D341Med (cell line): Measurements from ENCODE around the gene LYZL4.
A peak's percentile ranks its signal among the peaks of the same experiment; 100 is the strongest.

Experiments
- DNase-seq: peaks from one replicate; pipeline ENCODE4 v3.0.0; 2012; ENCODE audit warnings: low spot score

The LYZL4 gene, protein sequence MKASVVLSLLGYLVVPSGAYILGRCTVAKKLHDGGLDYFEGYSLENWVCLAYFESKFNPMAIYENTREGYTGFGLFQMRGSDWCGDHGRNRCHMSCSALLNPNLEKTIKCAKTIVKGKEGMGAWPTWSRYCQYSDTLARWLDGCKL

DNA sequence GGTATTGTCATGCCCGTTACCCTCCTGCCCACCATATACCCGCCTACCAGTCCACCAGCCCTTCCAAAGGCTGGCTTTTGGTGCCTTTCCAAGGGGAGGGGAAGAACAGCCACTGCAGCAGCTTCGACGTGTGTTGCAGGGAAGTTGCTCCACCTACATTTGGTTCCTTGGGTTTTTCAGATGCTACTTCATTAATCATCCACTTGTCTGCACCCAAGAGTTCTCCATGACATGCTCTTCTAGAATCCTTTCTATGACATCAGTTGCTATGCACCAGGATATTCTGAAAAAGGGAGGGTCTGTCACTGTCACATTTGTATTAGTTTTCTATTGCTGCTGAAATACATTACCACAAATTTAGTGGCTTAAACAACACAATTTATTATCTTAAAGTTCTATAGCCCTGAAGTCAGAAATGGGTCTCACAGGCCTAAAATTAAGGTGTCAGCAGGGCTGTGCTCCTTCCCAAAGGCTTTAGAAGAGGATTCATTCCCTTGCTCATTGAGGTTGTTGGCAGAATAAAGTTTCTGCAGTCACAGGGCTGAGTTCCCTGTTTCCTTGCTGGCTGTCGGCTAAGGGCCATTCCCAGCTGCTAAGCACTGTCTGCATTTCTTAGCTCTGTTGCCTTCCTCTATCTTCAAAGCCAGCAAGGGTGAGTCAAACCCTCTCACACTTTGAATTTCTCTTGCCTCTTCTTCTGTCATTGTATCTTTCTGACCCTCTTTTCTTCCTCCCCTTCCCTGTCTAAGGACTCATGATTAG is at the start of gene LYZL4:
Gene LYZL4, minus strand, starts transcription at position 241 of the 762 bp plus-strand sequence. CDS start 3,359 bp downstream, outside the sequence.
- no peak for DNase-seq

DNA sequence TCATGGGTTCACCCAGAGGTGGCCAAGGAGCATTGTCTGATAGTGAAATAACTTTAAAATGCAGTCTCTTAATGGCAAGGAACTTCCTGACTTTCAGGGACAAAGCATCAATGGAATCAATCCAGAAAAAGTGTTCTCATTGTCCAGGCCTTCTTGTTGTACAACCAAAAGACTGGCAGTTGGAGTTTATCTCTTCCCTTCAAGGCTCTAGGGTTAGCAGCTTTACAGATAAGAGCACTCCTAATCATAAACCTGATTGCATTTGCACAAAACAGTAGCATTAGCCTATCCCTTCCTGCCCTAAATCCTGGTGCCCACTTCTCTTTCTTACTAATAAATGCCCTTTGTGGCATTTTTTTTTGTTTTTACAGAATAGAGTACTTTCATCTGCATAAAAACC is 48.7 kb upstream of the LYZL4 start:
- DNase-seq: no peak

DNA sequence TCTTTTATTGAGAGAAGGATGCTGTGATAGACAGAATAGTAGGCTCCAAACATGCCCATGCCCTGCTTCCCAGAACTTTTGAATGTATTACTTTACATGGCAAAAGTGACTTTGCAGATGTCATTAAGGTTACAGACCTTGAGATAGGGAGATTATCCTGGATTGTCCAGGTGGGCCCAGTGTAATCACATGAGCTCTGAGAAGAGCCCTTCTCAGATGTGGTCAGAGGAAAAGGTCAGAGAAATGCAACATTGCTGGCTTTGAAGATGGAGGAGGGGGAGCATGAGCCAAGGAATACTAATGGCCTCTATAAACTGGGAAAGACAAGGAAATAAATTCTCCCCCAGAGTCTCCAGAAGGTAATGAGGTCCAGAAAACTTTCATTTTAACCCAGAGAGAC is 45.8 kb upstream of the LYZL4 start:
- no peak for DNase-seq

DNA sequence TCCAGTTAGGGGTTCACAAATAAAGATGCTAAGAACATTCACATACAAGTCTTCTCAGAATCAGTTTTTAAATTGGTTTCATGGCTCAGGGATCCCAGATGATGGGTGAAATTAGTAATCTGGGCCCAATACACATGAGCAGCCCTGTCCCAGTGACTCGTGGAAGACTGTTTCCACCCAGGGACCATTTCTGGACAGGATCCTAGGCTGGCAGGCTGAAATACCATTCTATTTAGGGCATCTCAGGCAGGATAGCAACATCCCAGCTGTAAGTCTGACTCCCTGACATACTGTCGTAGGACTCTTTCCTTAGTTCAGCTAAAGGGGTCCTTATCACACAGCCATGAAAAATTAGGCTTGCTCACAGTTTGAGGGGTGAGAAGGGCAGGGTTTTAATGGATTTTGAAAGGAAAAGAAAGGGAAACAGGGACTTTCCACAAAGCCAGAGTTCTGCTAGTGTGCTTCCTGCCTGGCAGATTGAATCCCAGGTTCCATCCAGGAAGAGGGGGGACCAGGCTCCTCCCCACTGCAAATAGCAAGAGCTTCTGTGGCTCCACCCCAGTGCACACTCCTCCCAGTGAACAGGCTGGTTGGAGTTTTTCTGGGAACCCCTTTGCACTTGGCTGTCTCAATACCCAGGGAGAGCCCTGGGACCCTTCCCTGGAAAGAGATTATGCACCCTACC is 41.3 kb upstream of the LYZL4 start:
- no peak for DNase-seq

DNA sequence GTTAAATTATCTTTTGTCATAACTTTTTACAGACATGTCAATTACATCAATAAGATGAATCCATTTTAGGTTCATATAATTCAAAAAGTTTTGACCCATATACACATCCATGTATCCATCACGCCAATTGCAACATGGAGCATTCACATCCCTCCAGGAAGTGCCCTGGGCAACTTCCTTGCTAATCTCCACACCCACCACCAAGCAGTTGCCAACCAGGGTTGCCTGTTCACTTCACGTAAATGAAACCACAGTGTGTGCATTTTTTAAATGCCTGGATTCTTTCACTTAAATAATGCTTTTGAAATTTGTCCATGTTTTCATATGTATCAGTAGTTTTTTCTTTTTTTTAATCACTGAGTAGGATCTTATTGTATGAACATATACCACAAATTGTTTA is 40.7 kb upstream of the LYZL4 start:
- no peak for DNase-seq

DNA sequence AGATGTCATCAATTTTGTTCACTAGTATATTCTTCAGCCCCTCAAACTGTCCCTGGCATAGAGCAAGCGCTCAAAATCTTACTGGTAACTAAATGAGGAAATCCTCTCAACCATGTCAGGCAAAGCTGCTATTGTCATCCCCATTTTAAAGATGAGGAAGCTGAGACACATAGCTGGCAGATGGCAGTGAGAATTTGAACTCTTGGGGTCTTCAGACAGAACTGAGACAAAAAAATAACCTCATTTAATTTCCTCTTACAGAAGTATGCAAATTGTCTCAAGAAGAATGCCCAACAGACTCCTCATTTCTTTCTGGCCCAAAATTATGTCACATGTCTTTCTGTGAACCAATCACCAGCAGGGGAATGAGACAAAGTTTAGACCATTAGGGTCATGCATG is 40.2 kb upstream of the LYZL4 start:
- DNase-seq: no peak

DNA sequence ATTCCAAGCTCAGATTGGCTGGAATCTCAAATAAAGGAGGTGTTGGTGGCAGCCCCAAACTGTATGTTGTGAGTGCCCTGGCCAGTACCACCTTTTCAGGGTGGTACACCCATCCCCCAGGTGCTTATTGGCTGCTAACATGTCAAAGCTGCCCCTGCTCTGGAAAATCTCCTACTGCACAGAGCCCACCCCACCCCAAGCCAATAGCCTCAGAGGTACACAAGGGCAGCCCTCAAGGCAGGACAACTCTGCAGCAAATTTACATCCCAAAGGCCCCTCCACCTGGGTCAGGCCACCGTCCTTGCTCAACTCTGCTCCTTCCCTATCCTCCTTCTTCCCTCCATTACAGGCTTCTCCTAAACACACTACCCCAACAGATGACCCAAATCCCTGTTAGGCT is 37.1 kb upstream of the LYZL4 start:
- no peak for DNase-seq

DNA sequence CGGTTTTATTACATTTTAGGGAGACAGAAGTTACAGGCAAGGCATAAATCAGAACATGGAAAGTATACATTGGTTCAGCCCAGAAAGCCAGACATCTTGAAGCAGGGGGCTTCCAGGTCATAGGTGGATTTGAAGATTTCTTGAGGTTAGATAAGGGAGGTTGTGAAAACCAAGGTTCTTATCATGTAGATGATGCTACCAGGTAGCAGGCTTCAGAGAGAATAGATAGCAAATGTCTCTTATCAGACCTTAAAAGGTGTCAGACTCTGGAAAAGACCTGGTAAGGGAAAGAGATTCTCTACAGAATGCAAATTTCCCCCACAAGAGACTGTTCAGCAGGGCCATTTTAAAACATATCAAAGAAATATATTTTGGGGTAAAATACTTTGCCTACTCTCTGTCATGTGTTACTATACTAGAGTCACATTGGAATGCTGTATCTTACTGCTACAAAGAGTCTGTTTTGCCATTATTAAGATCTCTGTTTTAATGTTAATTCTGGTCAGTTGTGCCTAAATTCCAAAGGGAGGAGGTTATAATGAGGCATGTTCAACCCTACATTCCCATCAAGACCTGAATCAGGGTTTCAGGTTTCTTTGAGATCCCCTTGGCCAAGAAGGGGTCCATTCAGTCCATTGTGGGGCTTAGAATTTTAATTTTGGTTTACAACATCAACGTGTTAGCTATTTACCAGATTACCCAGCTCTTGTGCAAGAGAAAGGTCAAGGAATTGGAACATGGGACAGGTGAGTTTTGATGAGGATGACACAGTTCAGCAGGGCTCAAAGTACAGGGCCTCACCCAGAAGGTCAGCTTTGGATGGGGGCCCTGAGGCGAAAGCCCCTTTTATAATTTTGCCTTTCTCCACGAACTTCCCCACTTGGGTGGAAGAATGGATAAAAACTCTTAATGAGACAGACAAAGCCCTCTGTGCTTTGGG is 36.0 kb upstream of the LYZL4 start:
- DNase-seq: no peak

DNA sequence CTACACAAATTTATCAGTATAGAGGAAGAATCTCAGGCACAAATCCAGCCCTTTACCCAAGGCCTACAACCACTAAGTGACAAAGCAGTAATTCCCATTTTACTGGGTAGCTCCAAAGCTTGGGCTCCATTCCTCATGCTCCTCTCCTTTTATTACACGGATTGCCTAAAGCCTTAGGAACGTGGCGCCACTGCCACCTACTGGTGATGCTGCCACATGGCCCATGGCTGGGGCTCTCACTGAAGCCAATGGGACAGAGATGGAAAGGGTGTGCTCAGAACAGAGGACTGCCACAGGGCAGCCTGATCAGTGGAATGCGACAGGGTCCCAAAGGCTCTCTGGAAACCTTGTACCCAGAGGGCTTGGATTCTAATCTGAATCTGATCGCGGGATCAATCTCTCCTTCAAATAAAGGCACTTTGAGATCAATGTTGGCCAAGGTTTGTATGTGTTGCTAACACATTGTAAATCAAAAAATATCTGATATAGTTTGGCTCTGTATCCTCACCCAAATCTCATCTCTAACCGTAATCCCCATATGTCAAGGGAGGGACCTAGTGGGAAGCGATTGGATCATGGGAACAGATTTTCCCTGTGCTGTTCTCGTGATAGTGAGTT is 33.5 kb upstream of the LYZL4 start:
- DNase-seq: peak; percentile 88

DNA sequence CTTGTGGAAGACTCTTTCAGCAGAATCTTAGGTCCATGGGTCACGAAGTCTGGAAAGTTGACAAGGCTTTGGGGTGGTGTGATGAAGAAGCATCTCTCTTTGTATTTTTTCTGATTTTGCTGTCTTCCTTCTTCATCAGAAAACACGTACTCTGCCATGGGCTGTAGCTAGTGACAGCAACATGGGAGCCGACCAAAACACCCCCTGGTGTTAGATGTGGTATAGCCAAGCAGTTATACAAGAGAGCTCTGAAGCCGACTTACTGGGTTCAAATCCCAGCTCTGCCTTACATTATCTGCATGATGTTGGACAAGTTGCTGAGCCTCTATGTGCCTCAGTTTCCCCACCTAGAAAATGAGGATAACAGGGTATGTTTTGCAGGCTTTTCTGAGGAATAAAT is 32.9 kb upstream of the LYZL4 start:
- DNase-seq: no peak

DNA sequence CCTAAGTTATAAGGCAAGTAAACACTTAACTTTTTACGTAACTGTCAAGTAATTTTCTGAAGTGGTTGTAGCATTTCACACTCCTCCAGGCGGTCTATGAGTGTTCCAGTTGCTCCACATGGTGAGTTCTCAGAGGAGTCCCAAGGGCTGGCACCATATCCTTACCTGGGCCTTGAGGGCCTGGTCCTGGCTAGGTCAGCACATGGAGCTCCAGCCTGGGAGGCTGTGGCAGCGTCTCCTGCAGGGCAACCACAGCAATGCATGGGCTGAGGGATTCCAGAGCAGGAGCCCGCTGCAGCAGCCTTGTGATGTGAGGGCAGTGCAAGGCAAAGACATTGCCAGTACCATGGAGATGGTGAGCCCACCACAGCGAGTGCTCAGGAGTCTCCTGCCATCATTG is 32.2 kb upstream of the LYZL4 start:
- no peak for DNase-seq

DNA sequence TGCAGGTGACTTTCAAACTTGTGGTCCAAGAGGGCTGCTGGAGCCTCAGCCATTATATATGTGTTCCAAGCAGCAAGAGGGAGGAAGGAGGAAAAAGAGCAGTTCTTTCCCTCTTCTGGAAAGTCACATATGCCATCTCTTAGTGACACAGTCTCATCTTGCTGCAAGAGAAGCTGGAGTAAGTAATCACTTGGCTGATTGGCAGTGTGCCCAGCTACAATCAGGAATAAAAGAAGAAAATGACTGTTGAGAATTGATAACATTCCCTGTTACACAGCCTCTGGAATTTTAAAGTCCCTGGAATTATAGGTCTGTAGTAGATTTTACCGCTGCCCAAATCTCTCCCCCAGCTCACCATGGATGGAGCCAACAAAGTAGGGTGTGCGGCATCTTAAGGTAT is 31.4 kb upstream of the LYZL4 start:
- no peak for DNase-seq

DNA sequence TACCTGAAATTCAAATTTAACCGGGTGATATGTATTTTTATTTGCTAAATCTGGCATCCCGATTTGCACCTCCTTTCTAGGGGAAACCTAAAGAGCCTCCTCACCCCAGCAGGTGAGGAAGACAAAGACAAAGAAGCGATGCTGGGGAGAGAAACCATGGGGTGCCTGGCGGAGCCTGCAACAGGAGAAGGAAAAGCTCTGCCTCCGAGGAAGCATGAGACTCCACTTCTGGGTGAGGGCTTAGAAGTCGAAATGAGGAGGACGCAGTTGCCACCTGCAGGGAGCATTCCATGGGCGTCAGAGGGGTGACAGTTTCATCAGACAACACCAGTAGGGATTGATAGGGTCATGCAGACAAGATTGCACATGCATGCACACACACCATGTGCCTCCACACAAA is 30.5 kb upstream of the LYZL4 start:
- DNase-seq: no peak

DNA sequence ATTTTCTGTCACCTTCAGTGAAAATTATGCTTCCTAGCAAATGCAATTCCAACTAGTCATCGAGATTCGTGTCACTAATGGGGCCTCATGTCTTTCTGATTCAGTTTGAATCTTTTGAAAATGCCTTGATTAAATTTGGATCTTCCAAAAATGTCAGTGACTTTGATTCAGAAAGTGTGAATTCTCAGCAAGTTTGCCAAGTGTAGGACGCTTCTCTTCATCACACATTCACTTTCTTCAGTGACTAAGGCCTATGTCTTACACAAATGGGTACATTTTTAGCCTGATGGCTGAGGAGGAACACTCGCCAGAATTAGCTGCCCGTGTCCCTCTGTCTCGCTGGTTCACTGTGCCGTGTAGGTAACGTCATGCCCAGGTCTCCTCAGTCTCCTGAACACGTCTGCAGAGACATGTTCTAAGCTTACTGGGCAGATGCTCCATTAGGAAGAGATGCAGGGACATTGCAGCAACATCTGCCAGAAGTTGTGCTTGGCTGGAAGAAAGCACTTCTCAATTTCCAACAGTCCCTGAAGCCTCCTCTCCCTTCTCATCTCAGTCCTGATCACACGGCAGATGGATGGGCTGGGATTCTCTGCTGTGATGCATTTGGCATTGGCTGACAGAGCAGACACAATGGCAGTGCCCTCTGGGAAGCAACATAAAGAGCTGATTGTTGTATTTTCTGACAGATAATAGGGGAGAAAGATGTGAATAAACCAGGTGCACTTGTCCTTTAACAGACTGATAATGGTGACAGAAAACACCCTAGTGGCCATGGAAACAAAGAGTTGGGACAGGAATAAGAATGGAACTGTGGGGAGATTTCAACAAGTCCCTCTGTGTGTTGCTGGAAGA is 29.1 kb upstream of the LYZL4 start:
- DNase-seq: no peak

DNA sequence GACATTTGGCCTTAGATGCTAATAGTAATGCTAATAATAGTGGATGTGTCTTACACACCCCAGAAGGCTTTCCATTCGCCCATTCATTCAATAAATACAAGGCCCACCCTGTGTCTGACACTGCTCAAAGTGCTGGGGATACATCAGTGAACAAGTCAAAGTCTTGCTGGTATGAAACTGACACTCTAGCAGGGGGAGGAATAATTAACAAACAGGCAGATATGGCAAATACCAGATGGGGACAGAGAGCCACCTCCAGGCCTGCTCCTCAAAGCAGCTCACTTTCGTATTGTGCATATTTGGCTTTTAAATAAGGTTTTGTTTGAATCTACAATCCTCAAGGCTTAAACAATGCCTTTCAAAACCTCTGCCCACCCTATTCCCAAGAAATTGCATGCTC is 28.3 kb upstream of the LYZL4 start:
- no peak for DNase-seq

DNA sequence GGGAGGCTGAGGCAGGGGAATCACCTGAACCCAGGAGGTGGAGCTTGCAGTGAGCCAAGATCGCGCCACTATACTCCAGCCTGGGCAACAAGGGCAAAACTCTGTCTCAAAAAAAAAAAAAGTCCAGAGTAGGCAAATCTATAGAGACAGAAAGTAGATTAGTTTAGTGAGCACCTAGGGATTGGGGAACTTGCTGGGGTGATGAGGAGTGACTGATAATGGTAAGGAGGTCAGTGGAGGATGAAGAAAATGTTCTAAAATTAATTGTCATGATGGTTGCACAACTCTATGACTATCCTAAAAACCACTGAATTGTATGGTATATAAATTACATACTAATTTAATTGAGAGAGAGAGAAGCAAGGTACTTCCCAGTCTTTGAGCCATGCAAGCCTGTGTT is 27.8 kb upstream of the LYZL4 start:
- DNase-seq: no peak

DNA sequence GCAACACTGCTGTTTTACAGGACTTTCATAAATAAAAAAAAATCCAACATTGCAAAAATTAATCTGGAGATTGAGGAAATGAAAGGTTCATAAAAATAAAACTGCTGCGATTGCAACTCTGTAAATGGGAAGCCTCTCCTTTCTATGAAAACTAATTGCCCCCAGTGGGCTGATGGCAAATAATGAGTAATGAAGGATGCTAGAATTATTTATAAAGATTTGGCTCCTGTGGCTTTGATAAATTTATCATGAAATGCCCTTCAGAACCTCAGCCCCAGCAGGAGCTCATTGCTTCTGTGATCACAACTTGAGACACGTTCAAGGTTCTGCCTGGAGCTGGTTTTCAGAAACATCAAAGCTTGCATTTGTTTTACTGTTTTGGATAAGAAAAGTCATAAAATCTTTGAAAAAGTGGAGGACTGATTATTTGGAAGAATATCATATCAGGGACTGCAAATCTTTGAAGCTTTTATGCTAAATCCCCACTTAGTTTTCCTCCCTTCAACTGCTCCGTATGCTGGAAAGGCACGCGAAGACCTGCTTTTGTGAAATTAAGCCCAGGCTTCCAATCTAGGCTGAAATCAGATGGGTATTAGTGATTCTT is 24.5 kb upstream of the LYZL4 start:
- no peak for DNase-seq

DNA sequence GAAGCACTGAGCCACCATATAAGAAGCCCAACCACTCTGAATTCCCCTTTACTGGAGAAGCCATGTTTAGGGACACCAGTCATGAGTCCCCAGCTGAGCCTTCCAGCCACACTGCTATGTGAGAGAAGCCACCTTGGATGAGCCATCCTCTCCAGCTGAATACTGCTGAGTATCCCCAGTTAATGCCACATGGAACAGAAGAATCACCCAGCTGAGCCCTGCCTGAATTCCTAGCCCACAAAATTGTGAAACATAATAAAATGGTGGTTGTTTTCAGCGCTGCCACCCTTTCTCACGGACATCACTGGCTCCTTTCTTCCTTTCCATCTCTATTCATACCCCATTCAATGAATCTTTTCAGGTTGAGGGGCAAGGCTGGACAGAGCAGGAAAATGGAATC is 22.1 kb upstream of the LYZL4 start:
- no peak for DNase-seq

DNA sequence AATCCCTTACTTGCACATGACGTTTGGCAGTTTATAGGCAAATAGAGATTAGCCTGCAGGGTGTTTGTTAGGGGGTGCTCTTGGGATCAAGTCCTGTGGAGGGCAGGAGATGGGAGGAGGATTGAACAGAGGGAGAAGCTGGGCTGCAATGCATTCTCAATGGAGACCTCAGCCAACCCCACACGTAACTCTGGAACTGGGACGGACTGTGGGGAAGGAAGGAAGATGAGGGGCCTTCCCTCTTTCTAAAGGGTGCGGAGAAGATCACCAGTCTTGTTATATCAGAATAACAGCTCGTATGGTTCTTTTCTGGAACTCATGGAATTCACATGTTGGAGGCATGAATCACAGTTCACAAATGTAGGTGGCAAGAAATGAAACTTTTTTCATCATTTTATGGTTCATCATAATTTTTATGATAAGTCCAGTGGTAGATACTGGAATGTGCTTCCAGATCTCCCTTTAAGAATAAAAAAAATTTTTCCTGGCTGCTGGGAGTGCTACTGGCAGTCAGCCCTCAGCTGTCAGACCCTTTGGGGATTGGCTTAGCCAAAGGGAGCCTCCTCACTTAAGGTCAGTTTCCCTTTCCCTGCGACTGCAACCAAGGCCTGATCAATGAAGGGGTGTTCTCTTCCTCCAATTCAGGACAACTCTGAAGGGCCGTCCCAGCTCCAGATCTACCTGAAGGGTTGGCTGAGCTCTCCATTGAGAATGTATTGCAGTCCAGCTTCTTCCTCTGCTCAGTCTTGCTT is 20.5 kb upstream of the LYZL4 start:
- no peak for DNase-seq

DNA sequence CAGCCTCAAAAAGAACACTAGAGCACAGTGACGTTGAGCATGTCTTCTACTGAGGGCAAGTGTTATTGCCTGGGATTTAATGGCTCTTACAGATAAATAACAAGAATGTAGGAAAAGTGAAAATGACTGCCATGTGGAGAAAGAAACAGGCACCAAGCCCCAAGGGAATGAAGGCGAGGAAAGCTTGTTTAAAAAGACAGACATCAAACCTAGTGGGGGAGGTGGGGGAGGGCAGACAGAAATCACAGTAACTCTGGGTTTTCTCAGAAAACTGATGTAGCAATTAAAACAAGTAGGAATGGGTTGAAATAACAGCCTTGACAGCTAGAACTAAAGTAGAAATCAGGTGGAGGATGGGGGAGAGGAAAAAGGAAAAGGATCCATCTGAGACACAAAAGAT is 18.4 kb upstream of the LYZL4 start:
- DNase-seq: no peak
